Anterior cingulate cortex (tissue), 58 donors: ENCODE results near the gene C9orf40.

ENCODE experiments used
- DNase-seq, 58 donors: peaks; one replicate each; lab custom pipeline; 2025; lab: John Stamatoyannopoulos, UW

C9orf40 gene

DNA sequence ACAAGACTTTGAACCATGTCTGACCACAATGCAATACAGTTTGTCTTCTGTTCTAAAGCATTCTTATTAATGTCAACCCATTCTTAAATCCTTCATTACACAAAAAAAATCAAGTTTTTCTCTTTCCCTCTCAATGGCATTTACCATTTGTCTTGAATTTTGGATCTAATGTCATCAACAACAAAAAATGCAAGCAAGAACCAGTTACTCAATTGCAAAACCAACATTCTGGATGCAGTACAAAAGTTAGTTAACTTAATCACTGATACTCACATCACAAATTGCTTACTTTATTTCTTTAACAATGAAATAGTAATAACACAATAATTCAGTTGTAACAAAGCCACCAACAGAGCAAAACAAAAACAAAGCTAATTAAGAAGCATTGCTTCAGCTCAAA is 6.0 kb downstream of the C9orf40 start:
- no peak for DNase-seq

DNA sequence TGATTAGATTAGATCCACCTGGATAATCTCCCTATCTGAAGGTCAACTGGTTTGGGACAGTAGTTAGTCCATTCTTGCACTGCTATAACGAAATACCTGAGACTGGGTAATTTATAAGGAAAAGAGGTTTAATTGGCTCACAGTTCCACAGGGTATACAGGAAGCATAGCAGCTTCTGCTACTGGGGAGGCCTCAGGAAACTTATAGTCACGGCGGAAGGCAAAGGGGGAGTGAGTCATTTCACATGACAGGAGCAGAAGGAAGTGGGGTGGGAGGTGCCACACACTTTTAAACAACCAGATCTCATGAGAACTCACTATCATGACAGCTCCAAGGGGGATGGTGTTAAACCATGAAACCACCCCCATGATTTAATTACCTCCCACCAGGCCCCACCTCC is 9.9 kb downstream of the C9orf40 start:
- no peak for DNase-seq

DNA sequence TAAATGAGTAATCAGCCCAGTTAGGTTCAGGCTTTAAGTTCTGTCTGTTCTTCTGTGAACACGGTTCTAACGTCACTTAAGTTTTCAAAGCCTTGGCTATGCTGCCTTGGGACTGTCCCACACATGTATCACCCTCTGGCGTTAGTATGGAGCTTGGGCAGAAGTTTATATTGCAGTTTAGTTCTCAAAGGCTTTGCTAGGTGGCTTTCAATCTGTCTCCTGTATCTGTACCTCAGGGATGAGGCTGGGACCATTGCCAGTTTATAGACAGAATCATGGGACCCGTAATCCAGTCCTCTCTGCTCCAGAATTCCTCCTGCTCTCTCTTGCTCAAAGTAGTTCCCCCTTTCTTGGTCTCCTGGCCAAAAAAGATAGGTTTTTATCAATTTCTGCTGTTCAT is 12.1 kb downstream of the C9orf40 start:
- no peak for DNase-seq

DNA sequence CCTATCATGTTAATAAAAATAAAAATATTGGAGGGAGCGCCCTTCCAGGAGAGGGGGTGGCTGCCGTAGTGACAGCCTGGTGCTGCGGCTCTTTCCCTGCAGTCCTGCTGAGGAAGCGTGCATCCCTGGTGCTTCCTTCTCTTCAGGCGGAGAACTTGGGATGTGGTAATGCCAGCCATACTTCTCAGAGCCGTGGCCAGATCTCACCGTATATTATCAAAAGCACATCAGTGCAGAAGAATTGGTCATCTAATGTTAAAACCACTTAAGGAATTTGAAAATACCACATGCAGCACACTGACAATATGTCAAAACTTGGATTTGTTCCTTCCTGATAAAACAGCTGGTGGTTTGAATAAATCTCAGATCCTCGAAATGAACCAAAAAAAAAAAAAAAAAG is 17.7 kb downstream of the C9orf40 start:
- no peak for DNase-seq

DNA sequence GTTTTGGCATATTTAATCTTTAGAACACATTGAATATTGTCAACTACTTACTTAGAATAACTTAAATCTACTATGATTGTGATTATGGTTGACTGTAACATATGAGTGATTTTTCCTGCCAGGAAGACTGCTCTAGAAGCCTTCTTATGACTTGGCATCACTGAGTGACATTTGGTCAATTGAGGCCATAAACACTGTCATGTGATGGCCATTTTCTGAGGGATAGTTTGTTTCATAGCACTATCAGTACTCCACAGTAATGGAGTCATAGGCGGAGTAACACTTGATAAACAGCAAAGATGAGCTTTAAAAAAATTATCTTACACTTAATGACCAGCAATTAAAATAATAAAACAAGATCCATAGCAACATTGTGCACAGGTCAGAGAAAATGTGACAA is 31.0 kb downstream of the C9orf40 start:
- DNase-seq = no peak

GRCh38 chr9:74920944-74921626 is 31.6 kb downstream of the C9orf40 start:
- DNase-seq = no peak

DNA sequence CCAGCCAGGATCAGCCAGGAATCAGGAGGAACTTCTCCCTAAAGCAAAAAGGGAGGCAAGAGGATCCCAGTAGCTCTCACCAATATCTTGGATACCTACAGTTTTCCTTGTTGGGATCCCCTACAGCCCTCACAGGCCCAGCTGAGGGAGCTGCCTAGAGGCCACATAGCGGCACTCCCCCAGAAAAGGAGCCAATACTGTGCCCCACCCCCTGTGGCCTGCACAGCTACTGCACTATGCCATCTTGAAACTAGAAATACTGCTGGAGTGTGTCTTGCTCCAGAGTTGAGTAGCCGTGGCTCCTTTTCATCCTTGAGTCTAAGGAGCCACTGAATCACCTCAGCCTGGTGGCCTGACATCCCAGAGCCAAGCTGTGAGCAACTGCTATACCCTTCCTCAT is 42.7 kb downstream of the C9orf40 start:
- DNase-seq = no peak

GRCh38 chr9:74908665-74909064 is 44.0 kb downstream of the C9orf40 start:
- no peak for DNase-seq

- DNase-seq = no peak
Observed at GRCh38 chr9:74907085-74907484, 45.6 kb downstream of the C9orf40 start.

- DNase-seq = no peak
Observed at GRCh38 chr9:74901001-74901400, 51.7 kb downstream of the C9orf40 start.
